Naive thymus-derived CD4-positive, alpha-beta T cell (primary cell): ENCODE results near the gene EXD1. TPM values are rescaled to one million over a fixed set of nuclear protein-coding genes. Genes with fewer than 3 reads are reported as not detected.
"Not testable (repeated sequence)": the region's sequence is repeated elsewhere in the genome, so short reads cannot be mapped to it uniquely, and the experiment has no call there.

Experiments
- ATAC-seq: fragments of 150-1000 bp; cut with Tn5 transposase; 2 replicates; pipeline ENCODE4 v1.10.0; 2021; ENCODE audit warnings: mild to moderate bottlenecking, moderate library complexity
- CTCF ChIA-PET: fragments of 350-600 bp; sonication (Branson Sonifier 250); formaldehyde crosslinking; loops from one replicate; lab custom pipeline; 2021; ENCODE audit warnings: antibody characterized with exemption; lab: Charles Lee
- POLR2A ChIA-PET: fragments of 350-600 bp; sonication (Branson Sonifier 250); formaldehyde crosslinking; loops from one replicate; lab custom pipeline; 2021; ENCODE audit warnings: antibody characterized with exemption, inconsistent platforms; lab: Charles Lee
- DNase-seq, 9 donors: peaks; one replicate each; pipeline versions ENCODE4 v3.0.0 to v3.0.0-alpha.2; 2020 to 2022; ENCODE audit warnings: mixed read lengths in 1 of 9
- H3K27ac ChIP-seq: one replicate; pipeline ENCODE4 v1.7.0; 2013; ENCODE audit warnings: mild to moderate bottlenecking, low read depth, low read length, moderate library complexity
- H3K27me3 ChIP-seq, 2 donors: one replicate each; pipeline ENCODE4 v1.7.0; 2013; ENCODE audit warnings: low read length in 2 of 2, mild to moderate bottlenecking in 2 of 2, moderate library complexity in 2 of 2; ENCODE audit not compliant: control insufficient read depth in 2 of 2, insufficient read depth in 2 of 2
- H3K36me3 ChIP-seq, 3 experiments: 1 replicate in 2 of 3; 2 replicates in 1 of 3; pipeline ENCODE4 v1.7.0; 2013; ENCODE audit warnings: low read length in 3 of 3, mild to moderate bottlenecking in 3 of 3, moderate library complexity in 1 of 3; ENCODE audit not compliant: insufficient read depth in 3 of 3, control insufficient read depth in 2 of 3
- H3K4me1 ChIP-seq, 2 donors: one replicate each; pipeline ENCODE4 v1.7.0; 2013; ENCODE audit warnings: low read length in 2 of 2, mild to moderate bottlenecking in 2 of 2, moderate library complexity in 1 of 2; ENCODE audit not compliant: control insufficient read depth in 2 of 2, insufficient read depth in 2 of 2
- H3K4me3 ChIP-seq: 2 replicates; pipeline ENCODE4 v1.7.0; 2013; ENCODE audit warnings: mild to moderate bottlenecking, low read length
- H3K9me3 ChIP-seq, 3 experiments: 1 replicate in 2 of 3; 2 replicates in 1 of 3; pipeline ENCODE4 v1.7.0; 2013; ENCODE audit warnings: low read length in 3 of 3; ENCODE audit not compliant: control insufficient read depth in 2 of 3
- H3K27ac Mint-ChIP-seq, 9 donors: one replicate each; pipeline ENCODE4 v1.8.0; 2020 to 2022; ENCODE audit warnings: mixed read lengths in 9 of 9, mild to moderate bottlenecking in 8 of 9, moderate library complexity in 5 of 9, inconsistent platforms in 2 of 9
- H3K27me3 Mint-ChIP-seq, 5 donors: one replicate each; pipeline ENCODE4 v1.8.0; 2021 to 2022; ENCODE audit warnings: mixed read lengths in 5 of 5, mild to moderate bottlenecking in 1 of 5
- H3K36me3 Mint-ChIP-seq, 5 donors: one replicate each; pipeline ENCODE4 v1.8.0; 2020 to 2022; ENCODE audit warnings: mixed read lengths in 5 of 5, mild to moderate bottlenecking in 3 of 5, inconsistent platforms in 1 of 5
- H3K4me1 Mint-ChIP-seq, 7 donors: one replicate each; pipeline ENCODE4 v1.8.0; 2020 to 2022; ENCODE audit warnings: mixed read lengths in 7 of 7, mild to moderate bottlenecking in 3 of 7, inconsistent platforms in 1 of 7
- H3K4me3 Mint-ChIP-seq, 10 donors: one replicate each; pipeline ENCODE4 v1.8.0; 2020 to 2022; ENCODE audit warnings: mild to moderate bottlenecking in 10 of 10, mixed read lengths in 10 of 10, moderate library complexity in 6 of 10, inconsistent platforms in 2 of 10
- H3K9me3 Mint-ChIP-seq, 11 donors: one replicate each; pipeline ENCODE4 v1.8.0; 2020 to 2022; ENCODE audit warnings: mixed read lengths in 11 of 11, mild to moderate bottlenecking in 4 of 11, inconsistent platforms in 1 of 11, moderate library complexity in 1 of 11
- intact Hi-C, 2 donors: fragments of 100-400 bp; cut with micrococcal nuclease; formaldehyde crosslinking; loops; one replicate each; pipeline ENCODE4 v1.15.1; 2023
- polyA plus RNA-seq, 2 donors: library from polyadenylated mRNA; unstranded; fragments of 300-500 nt; fragmentation: Illumina TruSeq; gene quantifications; one replicate each; pipeline ENCODE4 v1.2.3, GENCODE V29; 2021
- total RNA-seq, 6 experiments: library from RNA in 5 of 6; stranded (reverse) in 5 of 6; gene quantifications; 1 replicate in 5 of 6; 2 replicates in 1 of 6; pipeline ENCODE4 v1.2.3 and lab custom pipeline; 2021 to 2026

EXD1 gene
- total and polyA plus RNA-seq, 7 experiments from 2014 or later: not detected

DNA sequence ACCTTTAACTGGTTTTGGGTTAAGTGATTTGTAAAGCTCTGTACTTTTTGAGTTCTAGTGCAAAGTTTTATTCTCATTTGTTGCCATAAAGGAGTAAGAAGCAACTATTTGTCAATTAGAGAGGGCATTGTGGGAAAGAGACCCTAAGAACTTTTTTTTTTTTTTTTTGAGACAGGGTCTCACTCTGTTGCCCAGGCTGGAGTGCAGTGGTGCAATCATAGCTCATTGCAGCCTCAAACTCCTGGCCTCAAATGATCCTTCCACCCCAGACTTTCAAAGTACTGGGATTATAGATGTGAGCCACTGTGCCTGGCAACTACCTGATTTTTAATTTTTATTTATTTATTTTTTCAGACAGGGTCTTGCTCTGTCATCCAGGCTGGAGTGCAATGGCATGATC, 5.4 kb upstream of the EXD1 start:
- peaks cover 16 to 30% (median 24%) of the 10 kb centered on the region in 7 donors for H3K4me1 Mint-ChIP-seq
- no peaks in the 10 kb centered on the region for H3K9me3 Mint-ChIP-seq
- no peak overlapping the region for H3K4me3 Mint-ChIP-seq
- Histone ChIP-seq H3K27me3 (no peaks in the 10 kb centered on the region), H3K27ac (no peak overlapping the region), H3K4me3 (no peak overlapping the region), H3K36me3 (no peaks in the 10 kb centered on the region), H3K9me3 (no peaks in the 10 kb centered on the region), H3K4me1 (peaks cover 10 to 13% of the 10 kb centered on the region in 2 donors)
- ChIA-PET POLR2A (interaction anchor here (0.6 to 0.7 kb wide), 2 partner anchors 8 to 257 kb away, joined by 3 read pairs; no protein-coding TSS in a partner anchor), CTCF (interaction anchor here (0.6 kb wide), 1 partner anchor 18 kb away, joined by 3 read pairs; no protein-coding TSS in a partner anchor)
- ATAC-seq (no peak), DNase-seq (no peak)
- intact Hi-C loops: loop anchor here (10.0 kb wide), 3 partner anchors 541 to 1869 kb away; partner anchors contain the start of genes EHD4 (in 1 of the 2), RAD51 (in 1 of the 2) and UBR1 (in 1 of the 2)
- H3K27ac Mint-ChIP-seq: no peak overlapping the region
- H3K36me3 Mint-ChIP-seq: peaks cover 0 to 3% (median 0%) of the 10 kb centered on the region in 5 donors
- H3K27me3 Mint-ChIP-seq: no peaks in the 10 kb centered on the region

DNA sequence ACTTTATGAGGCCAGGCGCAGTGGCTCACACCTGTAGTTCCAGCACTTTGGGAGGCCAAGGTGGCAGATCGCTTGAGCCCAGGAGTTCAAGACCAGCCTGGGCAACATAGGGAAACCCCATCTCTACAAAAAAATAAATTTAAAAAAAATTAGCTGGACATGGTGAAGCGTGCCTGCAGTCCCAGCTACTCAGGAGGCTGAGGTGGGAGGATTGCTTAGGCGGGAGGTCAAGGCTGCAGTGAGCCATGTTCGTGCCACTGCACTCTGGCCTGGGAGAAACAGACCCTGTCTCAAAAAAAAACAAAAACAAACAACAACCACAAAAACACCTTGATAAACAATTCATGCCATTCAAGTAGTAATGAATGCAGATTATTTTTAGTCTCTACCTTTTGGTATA, 4.7 kb upstream of the EXD1 start:
- POLR2A ChIA-PET, H3K27me3 ChIP-seq, H3K4me3 Mint-ChIP-seq, H3K4me3 ChIP-seq, H3K36me3 Mint-ChIP-seq, H3K9me3 Mint-ChIP-seq, ATAC-seq, DNase-seq, H3K27ac ChIP-seq, H3K36me3 ChIP-seq, H3K27me3 Mint-ChIP-seq, H3K9me3 ChIP-seq, H3K27ac Mint-ChIP-seq: not testable (repeated sequence)
- H3K4me1 Mint-ChIP-seq: peaks cover 20 to 37% (median 27%) of the 10 kb centered on the region in 7 donors
- intact Hi-C loops: loop anchor here (10.0 kb wide), 3 partner anchors 540 to 1870 kb away; partner anchors contain the start of genes EHD4 (in 1 of the 2), RAD51 (in 1 of the 2) and UBR1 (in 1 of the 2)
- CTCF ChIA-PET: interaction anchor here (0.6 kb wide), 1 partner anchor 123 kb away, joined by 3 read pairs; no protein-coding TSS in a partner anchor
- H3K4me1 ChIP-seq: peaks cover 10 to 13% of the 10 kb centered on the region in 2 donors

DNA sequence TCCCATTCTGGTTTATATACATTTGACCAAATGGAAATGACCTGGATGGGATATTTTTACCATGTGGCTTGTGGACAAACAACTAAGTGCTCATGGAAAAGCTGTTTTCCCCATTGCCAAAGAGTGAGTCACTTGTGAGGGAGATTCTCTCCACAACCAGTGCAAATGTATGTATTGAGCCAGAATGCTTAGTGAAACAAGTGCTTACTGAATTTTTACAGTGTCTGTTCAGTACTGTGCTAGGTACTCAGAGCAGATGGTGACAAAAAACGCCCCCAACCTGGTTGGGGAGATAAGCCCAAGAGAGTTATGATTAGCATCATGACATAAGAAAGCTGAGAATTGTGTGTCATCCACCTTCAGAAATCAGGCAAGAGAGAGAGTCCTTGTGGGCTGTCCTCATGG, 2.8 kb upstream of the EXD1 start:
- Histone ChIP-seq H3K9me3 (no peaks in the 10 kb centered on the region), H3K4me3 (no peak overlapping the region), H3K27me3 (no peaks in the 10 kb centered on the region), H3K36me3 (no peaks in the 10 kb centered on the region), H3K4me1 (peaks cover 10 to 13% of the 10 kb centered on the region in 2 donors), H3K27ac (no peak overlapping the region)
- CTCF ChIA-PET: no interaction called here
- ATAC-seq (no peak), DNase-seq (no peak)
- H3K36me3 Mint-ChIP-seq: peaks cover 0 to 3% (median 0%) of the 10 kb centered on the region in 5 donors
- H3K27me3 Mint-ChIP-seq: no peaks in the 10 kb centered on the region
- POLR2A ChIA-PET: interaction anchor here (1.1 kb wide), 1 partner anchor 13 kb away, joined by 3 read pairs; no protein-coding TSS in a partner anchor
- peaks cover 21 to 36% (median 27%) of the 10 kb centered on the region in 7 donors for H3K4me1 Mint-ChIP-seq
- H3K27ac Mint-ChIP-seq: no peak overlapping the region
- intact Hi-C loops: loop anchor here (5.0 to 10.0 kb wide), 8 partner anchors 169 to 1871 kb away; partner anchors contain the start of genes CDAN1 (in 1 of the 2), CHAC1 (in 1 of the 2), EHD4 (in 1 of the 2) and NDUFAF1 (in 1 of the 2)
- H3K4me3 Mint-ChIP-seq: no peak overlapping the region
- H3K9me3 Mint-ChIP-seq: peaks cover 0 to 2% (median 0%) of the 10 kb centered on the region in 11 donors

DNA sequence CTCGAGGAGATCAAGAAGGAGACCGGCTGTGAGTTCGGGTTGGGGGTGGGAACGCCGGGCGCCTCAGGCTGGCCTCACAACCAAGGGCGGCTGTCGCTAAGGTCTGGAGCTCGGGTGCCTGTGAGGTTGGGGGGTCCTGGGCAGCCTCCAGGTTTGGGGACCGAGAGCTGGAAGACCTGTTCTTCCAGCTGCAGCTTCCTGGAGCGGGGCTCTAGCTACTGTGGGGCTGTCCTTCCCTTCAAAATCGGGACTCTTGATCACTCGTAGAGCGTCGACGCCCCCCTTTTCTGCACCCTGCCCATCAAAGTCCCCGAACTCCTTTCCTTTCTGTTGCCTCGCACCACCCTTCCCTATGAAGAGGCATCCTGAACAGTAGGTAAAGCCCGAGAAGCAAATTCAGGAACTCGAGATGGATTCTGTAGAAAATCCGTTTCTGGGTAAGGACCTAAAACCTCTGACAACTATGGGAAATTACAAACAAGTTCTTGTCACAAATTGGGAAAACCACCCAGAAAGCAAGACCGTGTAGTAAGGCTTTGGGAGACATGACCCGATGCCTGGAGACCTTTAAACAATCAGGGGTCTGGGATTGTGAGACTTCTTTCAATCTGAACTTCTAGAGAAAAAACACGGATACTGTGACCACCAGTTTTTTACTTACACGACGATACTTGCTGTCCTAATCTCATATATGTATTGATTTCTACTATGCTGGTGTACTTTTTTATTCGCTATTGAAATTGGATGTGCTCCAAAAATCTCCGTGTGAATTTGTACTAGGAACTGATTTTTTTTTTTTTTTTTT, 1.1 kb upstream of the EXD1 start:
- ATAC-seq: peak; percentile 38
- ChIA-PET CTCF (interaction anchor here (0.7 to 1.8 kb wide), 6 partner anchors 11 to 337 kb away, joined by 3 to 5 read pairs (median 4); partner anchors contain the start of genes INO80 and VPS18), POLR2A (interaction anchor here (0.6 to 1.7 kb wide), 7 partner anchors 36 to 713 kb away, joined by 3 to 13 read pairs (median 3); partner anchors contain the start of genes CHAC1, INO80 and VPS18)
- Histone ChIP-seq H3K36me3 (no peaks in the 10 kb centered on the region), H3K27me3 (no peaks in the 10 kb centered on the region), H3K4me1 (peaks cover 10 to 13% of the 10 kb centered on the region in 2 donors), H3K4me3 (peak overlapping the region; percentile 92), H3K9me3 (no peaks in the 10 kb centered on the region), H3K27ac (peak overlapping the region; percentile 82)
- H3K4me1 Mint-ChIP-seq: peaks cover 17 to 36% (median 25%) of the 10 kb centered on the region in 7 donors
- peaks cover 0 to 2% (median 0%) of the 10 kb centered on the region in 11 donors for H3K9me3 Mint-ChIP-seq
- H3K4me3 Mint-ChIP-seq: peak overlapping the region; percentile 85 to 94 (median 91)
- no peak for DNase-seq
- H3K36me3 Mint-ChIP-seq: peaks cover 0 to 1% (median 0%) of the 10 kb centered on the region in 5 donors
- H3K27me3 Mint-ChIP-seq: peaks cover 0 to 5% (median 0%) of the 10 kb centered on the region in 5 donors
- peak overlapping the region; percentile 81 to 94 (median 92) for H3K27ac Mint-ChIP-seq
- intact Hi-C loops: loop anchor here (1.0 to 10.0 kb wide), 20 partner anchors 52 to 1873 kb away; partner anchors contain the start of genes CHAC1 (in 2 of the 2), INO80 (in 2 of the 2), NDUFAF1 (in 2 of the 2) and NUSAP1 (in 2 of the 2)

DNA sequence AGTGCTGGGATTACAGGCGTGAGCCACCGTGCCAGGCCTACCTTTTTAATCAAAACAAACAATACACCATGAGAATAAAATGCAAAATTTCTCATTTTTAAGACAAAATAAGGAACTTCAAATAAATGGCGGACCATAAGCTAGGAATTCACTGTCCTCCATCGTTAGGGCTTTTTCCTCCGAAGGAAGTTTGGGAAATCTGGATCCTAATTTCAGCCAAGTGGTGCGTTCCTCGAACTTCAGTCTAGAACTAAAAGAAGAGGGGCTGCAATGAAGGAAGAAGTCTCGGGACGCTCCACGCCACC, 260 bp downstream of the EXD1 start:
- Histone ChIP-seq H3K36me3 (no peaks in the 10 kb centered on the region), H3K4me1 (peaks cover 10 to 13% of the 10 kb centered on the region in 2 donors), H3K9me3 (no peaks in the 10 kb centered on the region), H3K27ac (peak overlapping the region; percentile 82), H3K4me3 (peak overlapping the region; percentile 92), H3K27me3 (no peaks in the 10 kb centered on the region)
- intact Hi-C loops: loop anchor here (1.0 to 10.0 kb wide), 11 partner anchors 172 to 1875 kb away; partner anchors contain the start of genes NDUFAF1 (in 2 of the 2), CDAN1 (in 1 of the 2), CHAC1 (in 1 of the 2) and DNAJC17 (in 1 of the 2)
- ChIA-PET POLR2A (interaction anchor here (0.9 to 1.7 kb wide), 3 partner anchors 53 to 172 kb away, joined by 4 to 13 read pairs (median 4); partner anchors contain the start of gene INO80), CTCF (interaction anchor here (0.9 to 1.8 kb wide), 3 partner anchors 12 to 336 kb away, joined by 3 to 5 read pairs (median 4); partner anchors contain the start of gene VPS18)
- Mint-ChIP-seq H3K36me3 (peaks cover 0 to 1% (median 0%) of the 10 kb centered on the region in 5 donors), H3K4me1 (peaks cover 17 to 36% (median 25%) of the 10 kb centered on the region in 7 donors), H3K27ac (peak overlapping the region; percentile 81 to 94 (median 92)), H3K9me3 (peaks cover 0 to 2% (median 0%) of the 10 kb centered on the region in 11 donors), H3K4me3 (peak overlapping the region; percentile 85 to 94 (median 91)), H3K27me3 (peaks cover 0 to 12% (median 0%) of the 10 kb centered on the region in 5 donors)
- DNase-seq (peak in 1 of 9 donors; percentile 1), ATAC-seq (no peak)

DNA sequence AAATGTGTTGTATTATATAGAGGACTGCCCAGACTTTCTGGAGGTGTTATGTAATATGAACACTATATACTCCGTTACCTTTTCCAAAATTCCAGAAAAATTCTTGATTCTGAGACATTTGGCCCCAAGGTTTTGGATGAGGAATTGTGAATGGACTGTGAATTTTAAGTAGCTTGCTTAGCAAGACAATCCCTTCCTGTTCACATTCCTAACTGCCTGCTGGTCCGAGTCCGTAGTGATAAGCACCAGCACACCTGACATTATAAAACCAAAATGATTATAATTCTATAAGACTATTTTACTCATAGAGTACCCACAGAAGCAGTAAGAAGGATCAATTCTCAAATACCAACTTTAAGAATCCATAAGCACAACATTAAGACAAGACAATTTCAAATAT, 11.2 kb downstream of the EXD1 start:
- CTCF ChIA-PET: no interaction called here
- Histone ChIP-seq H3K27me3 (no peaks in the 10 kb centered on the region), H3K9me3 (no peaks in the 10 kb centered on the region), H3K27ac (no peak overlapping the region), H3K36me3 (no peaks in the 10 kb centered on the region), H3K4me3 (no peak overlapping the region), H3K4me1 (no peaks in the 10 kb centered on the region)
- DNase-seq (no peak), ATAC-seq (no peak)
- peaks cover 0 to 1% (median 0%) of the 10 kb centered on the region in 11 donors for H3K9me3 Mint-ChIP-seq
- H3K27me3 Mint-ChIP-seq: peaks cover 0 to 48% (median 12%) of the 10 kb centered on the region in 5 donors
- H3K27ac Mint-ChIP-seq: no peak overlapping the region
- no peaks in the 10 kb centered on the region for H3K36me3 Mint-ChIP-seq
- intact Hi-C loops: no loop called here
- POLR2A ChIA-PET: no interaction called here
- no peak overlapping the region for H3K4me3 Mint-ChIP-seq
- H3K4me1 Mint-ChIP-seq: no peaks in the 10 kb centered on the region
